Measurements from ENCODE around the gene STXBP2.

The STXBP2 gene

DNA sequence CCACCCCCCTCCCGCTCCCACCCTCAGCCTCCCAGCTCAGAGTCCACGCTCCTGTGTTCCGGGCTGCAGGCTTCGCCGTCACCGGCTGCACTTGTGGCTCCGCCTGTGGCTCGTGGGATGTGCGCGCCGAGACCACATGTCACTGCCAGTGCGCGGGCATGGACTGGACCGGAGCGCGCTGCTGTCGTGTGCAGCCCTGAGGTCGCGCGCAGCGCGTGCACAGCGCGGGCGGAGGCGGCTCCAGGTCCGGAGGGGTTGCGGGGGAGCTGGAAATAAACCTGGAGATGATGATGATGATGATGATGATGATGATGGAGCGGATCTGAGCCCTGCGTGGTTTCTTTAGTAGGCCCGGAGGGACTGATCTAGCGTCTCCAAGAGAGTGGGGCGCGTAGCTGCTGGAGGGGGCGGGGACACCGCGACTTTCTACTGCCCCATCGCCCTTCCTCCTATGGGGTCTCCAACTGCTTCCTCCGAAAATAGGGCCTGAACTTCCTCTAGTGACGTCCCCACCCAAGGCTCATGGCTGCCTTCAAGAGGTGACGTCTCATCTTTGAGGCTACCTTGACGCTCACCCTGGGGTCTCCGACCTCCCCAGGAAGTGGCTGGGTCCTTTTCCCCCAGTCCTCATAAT lies 33.4 kb downstream of the STXBP2 start:
- TF ChIP-seq CTCF (IDR thresholded peaks at IDR 0.05; ENCODE audit: insufficient read depth, missing control alignments): no peak
- DNase-seq (ENCODE audit: insufficient read length, low spot score): peak; percentile 67
- no peak for FAIRE-seq

- TF ChIP-seq CTCF (IDR thresholded peaks at IDR 0.05; ENCODE audit: insufficient read depth, missing control alignments): no peak
- no peak for FAIRE-seq
- no peak for DNase-seq (ENCODE audit: insufficient read length, low spot score)
These were observed 33.9 kb downstream of the STXBP2 start for GRCh38 chr19:7670790-7671189.

DNA sequence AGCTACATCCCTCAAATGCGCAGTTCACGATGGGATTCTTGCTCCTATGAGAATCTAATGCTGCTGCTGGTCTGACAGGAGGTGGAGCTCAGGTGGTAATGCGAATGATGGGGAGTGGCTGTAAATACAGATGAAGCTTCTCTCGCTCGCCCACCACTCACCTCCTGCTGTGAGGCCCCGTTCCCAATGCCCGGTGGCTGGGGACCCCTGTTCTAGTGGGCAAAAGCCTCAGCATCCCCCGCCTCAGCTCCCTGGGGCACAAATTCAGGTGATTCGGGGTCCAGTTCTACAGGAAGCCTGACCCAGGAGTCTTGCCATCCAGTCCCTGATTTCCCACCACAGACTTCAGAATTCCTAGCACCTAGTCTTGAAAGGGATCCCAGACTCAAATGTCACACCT lies 35.6 kb downstream of the STXBP2 start:
- no peak for TF ChIP-seq CTCF (IDR thresholded peaks at IDR 0.05; ENCODE audit: insufficient read depth, missing control alignments)
- DNase-seq (ENCODE audit: insufficient read length, low spot score) (no peak), FAIRE-seq (no peak)

GRCh38 chr19:7674010-7675005 lies 37.4 kb downstream of the STXBP2 start:
- no peak for TF ChIP-seq CTCF (IDR thresholded peaks at IDR 0.05; ENCODE audit: insufficient read depth, missing control alignments)
- FAIRE-seq (no peak), DNase-seq (ENCODE audit: insufficient read length, low spot score) (no peak)

DNA sequence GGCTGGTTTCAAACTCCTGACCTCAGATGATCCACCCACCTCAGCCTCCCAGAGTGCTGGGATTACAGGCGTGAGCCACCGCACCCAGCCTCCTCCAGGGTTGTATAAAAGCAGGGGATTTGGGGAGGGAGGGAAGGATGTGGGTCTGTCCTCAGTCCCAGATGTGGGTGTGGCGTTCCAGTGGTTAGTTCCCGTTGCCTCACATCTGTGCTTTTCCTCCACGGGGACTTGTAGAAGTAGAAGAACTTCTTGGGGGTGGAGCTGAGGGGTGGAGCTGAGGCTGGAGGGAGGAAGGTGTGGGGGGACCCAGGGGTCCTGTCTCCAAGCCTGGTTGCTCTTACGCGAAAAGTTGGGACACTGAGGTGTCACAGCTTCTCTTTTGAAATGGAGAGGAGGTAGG lies 39.5 kb downstream of the STXBP2 start:
- FAIRE-seq: no peak
- DNase-seq (ENCODE audit: insufficient read length, low spot score): no peak
- no peak for TF ChIP-seq CTCF (IDR thresholded peaks at IDR 0.05; ENCODE audit: insufficient read depth, missing control alignments)

- TF ChIP-seq CTCF (IDR thresholded peaks at IDR 0.05; ENCODE audit: insufficient read depth, missing control alignments): no peak
- DNase-seq (ENCODE audit: insufficient read length, low spot score): no peak
- FAIRE-seq: no peak
These were observed 39.9 kb downstream of the STXBP2 start, which contains the start of gene MCEMP1 for GRCh38 chr19:7676854-7677253. MCEMP1 (plus strand) TSS chr19:7677090; CDS start chr19:7677121, 31 bp downstream.

All from D721Med (cell line).